RWPE1 (cell line): ENCODE results near the gene CCNT2.
"Not testable (repeated sequence)": the region's sequence is repeated elsewhere in the genome, so short reads cannot be mapped to it uniquely, and the experiment has no call there.

Experiments used
- CTCF ChIA-PET: fragments of 350-600 bp; sonication (Branson Sonifier 250); formaldehyde crosslinking; extraction: SDS; loops from one replicate; lab custom pipeline; 2021; lab: Yijun Ruan, JAX
- POLR2A ChIA-PET: fragments of 400-600 bp; formaldehyde crosslinking; extraction: SDS; loops from one replicate; lab custom pipeline; 2020; ENCODE audit warnings: antibody characterized with exemption; ENCODE audit not compliant: low non-redundant PET; lab: Yijun Ruan, JAX
- DNase-seq: peaks from one replicate; pipeline ENCODE4 v3.0.0; 2012; ENCODE audit warnings: low spot score
- H3K27ac ChIP-seq: fragments of 450-650 bp; 2 replicates; pipeline ENCODE4 v1.5.1; 2017
- CTCF ChIP-seq: fragments of 450-650 bp; conservative IDR thresholded peaks from 2 replicates; pipeline ENCODE4 v1.5.1; 2017; ENCODE audit warnings: low read depth, mild to moderate bottlenecking

The CCNT2 gene

DNA sequence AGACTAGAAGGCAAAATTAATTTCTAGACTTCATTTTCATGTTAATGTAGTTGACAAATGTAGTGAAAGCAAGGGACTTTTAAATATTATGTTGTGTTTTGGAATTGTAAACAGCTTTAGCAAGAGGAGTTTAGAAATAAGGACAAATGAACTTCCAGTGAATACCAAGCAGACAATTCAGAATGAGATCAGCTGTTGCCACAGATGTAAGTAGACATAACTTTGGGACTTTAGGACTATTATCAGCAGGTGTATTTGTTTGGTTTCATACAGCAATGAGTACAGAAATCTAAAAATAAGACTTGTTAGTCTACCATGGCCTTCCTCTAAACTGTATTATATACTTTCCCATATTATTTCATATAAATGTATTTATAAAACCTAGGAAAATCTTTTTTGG, 34.2 kb upstream of the CCNT2 start:
- H3K27ac ChIP-seq: no peak overlapping the region
- POLR2A ChIA-PET: no interaction called here
- no peak for DNase-seq
- CTCF ChIA-PET: no interaction called here
- no peak for TF ChIP-seq CTCF

- POLR2A ChIA-PET: no interaction called here
- TF ChIP-seq CTCF: no peak
- DNase-seq: no peak
- H3K27ac ChIP-seq: no peak overlapping the region
- CTCF ChIA-PET: interaction anchor here (0.6 to 0.7 kb wide), 3 partner anchors 69 to 391 kb away, joined by 3 to 4 read pairs (median 3); no protein-coding TSS in a partner anchor
Observed at GRCh38 chr2:134892282-134893035, 26.2 kb upstream of the CCNT2 start.

- no peak overlapping the region for H3K27ac ChIP-seq
- TF ChIP-seq CTCF: peak; percentile 36
- ChIA-PET POLR2A (no interaction called here), CTCF (interaction anchor here (0.7 to 0.9 kb wide), 3 partner anchors 21 to 447 kb away, joined by 4 to 5 read pairs (median 4); no protein-coding TSS in a partner anchor)
- no peak for DNase-seq
Observed at GRCh38 chr2:134897932-134898331, 20.7 kb upstream of the CCNT2 start.

DNA sequence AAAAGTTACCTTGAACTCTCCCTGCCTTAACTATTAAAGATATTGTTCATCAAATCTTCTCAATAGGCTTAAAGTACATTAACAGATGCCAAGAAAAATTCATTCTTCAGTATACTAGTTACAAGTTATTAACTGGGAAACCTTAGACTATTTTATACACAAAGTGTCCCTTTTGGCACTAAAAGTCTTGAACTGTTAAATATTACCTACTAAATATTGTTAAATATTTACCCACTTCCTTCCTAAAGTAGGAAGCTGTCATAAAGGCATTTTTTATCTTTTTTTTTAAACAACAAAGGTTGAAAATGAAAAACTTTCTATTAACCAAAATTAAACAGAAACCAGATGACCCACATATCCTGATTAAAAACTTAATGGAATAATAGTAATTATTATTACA, 19.4 kb upstream of the CCNT2 start:
- TF ChIP-seq CTCF: no peak
- CTCF ChIA-PET: interaction anchor here (0.6 kb wide), 1 partner anchor 439 kb away, joined by 5 read pairs; no protein-coding TSS in a partner anchor
- DNase-seq: no peak
- POLR2A ChIA-PET: no interaction called here
- no peak overlapping the region for H3K27ac ChIP-seq

DNA sequence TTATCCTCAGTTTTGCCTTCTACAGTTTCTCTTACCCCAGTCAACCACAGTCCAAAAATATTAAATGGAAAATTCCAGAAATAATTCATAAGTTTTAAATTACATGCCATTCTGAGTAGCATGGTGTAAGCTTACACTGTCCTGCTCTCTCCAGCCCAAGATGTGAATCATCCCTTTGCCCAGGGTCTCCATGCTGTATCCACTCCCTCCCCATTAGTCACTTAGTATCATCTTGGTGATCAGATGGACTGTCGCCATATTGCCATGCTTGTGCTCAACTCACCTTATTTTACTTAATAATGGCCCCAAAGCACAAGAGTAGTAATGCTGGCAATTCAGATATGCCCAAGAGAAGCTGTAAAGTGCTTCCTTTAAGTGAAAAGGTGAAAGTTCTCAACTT, 18.5 kb upstream of the CCNT2 start:
- no peak for DNase-seq
- ChIA-PET POLR2A (no interaction called here), CTCF (interaction anchor here (0.6 to 1.1 kb wide), 2 partner anchors 440 to 467 kb away, joined by 5 to 6 read pairs; no protein-coding TSS in a partner anchor)
- H3K27ac ChIP-seq: no peak overlapping the region
- TF ChIP-seq CTCF: no peak

- H3K27ac ChIP-seq, CTCF ChIA-PET, DNase-seq: not testable (repeated sequence)
- POLR2A ChIA-PET: interaction anchor here (0.5 kb wide), 1 partner anchor 241 kb away, joined by 3 read pairs; no protein-coding TSS in a partner anchor
Observed at GRCh38 chr2:134903701-134904100, 14.9 kb upstream of the CCNT2 start.

GRCh38 chr2:134905168-134905567, 13.5 kb upstream of the CCNT2 start:
- no peak overlapping the region for H3K27ac ChIP-seq
- DNase-seq: no peak
- no peak for TF ChIP-seq CTCF
- CTCF ChIA-PET: no interaction called here
- POLR2A ChIA-PET: no interaction called here
